Measurements from ENCODE around the gene DNAJA2. TPM values are rescaled to one million over a fixed set of nuclear protein-coding genes. Genes with fewer than 3 reads are reported as not detected.

The DNAJA2 gene
- total and polyA plus RNA-seq, 2 of the 4 experiments (the other 2 are of a cell fraction), result 18.6 to 53.9 TPM

DNA sequence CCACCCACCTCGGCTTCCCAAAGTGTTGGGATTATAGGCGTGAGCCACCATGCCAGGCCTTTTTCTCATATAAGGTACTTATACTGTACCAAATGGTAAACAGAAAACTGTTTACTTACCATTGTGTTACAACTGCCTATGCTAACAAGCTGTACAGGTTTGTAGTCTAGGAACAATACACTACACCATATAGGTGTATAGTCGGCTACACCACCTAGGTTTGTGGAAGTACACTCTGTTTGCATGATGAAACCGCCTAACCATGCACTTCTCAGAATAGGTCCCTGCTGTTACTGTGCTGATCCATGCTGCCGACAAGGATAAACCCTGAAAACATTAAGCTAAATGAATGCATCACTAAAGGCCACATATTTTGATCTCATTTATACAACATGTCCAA lies 18.9 kb downstream of the DNAJA2 start:
- ChIA-PET POLR2A (ENCODE audit: unreplicated experiment) (no interaction called here), CTCF (no interaction called here)
- in situ Hi-C loops (cut with MboI; ENCODE audit: low sequenced_read_pairs), result no loop called here

More for the DNA sequence above, 18.9 kb downstream of the DNAJA2 start:
- Histone ChIP-seq H2AK5ac (ENCODE audit: low read depth, low read length) (no peak overlapping the region), H3K27ac (ENCODE audit: insufficient read depth, low read length) (no peak overlapping the region), H4K91ac (ENCODE audit: insufficient read depth, low read depth, low read length) (no peak overlapping the region), H3K4me3 (ENCODE audit: insufficient read depth, low read depth, low read length) (no peak overlapping the region), H2BK120ac (ENCODE audit: low read depth, low read length) (no peak overlapping the region), H3K23ac (ENCODE audit: low read depth, low read length) (no peak overlapping the region), H3K18ac (ENCODE audit: low read depth, low read length) (no peak overlapping the region), H2AFZ (replicated peaks; ENCODE audit: low read length, poor library complexity) (no peak overlapping the region), H3K9me3 (ENCODE audit: control insufficient read depth, insufficient read depth, low read length) (no peaks in the 10 kb centered on the region), H3K27me3 (ENCODE audit: control insufficient read depth, insufficient read depth, low read length) (no peaks in the 10 kb centered on the region), H3K14ac (replicated peaks; ENCODE audit: low read depth, low read length) (no peak overlapping the region), H2BK5ac (ENCODE audit: low read depth, low read length, poor library complexity, severe bottlenecking) (no peak overlapping the region), H2BK15ac (ENCODE audit: low read depth, low read length) (no peak overlapping the region), H3K36me3 (ENCODE audit: control insufficient read depth, insufficient read depth, low read length) (peaks cover 28% of the 10 kb centered on the region), H4K20me1 (ENCODE audit: insufficient read depth, low read length) (peaks cover 10% of the 10 kb centered on the region; the same call in 1 of the 2 replicates), H3K9me1 (ENCODE audit: insufficient read depth, low read length) (no peaks in the 10 kb centered on the region), H3K4ac (ENCODE audit: low read depth, low read length) (no peak overlapping the region), H3K56ac (ENCODE audit: extremely low read depth, insufficient read depth, low read length) (no peak overlapping the region), H2AK9ac (replicated peaks; ENCODE audit: low read depth, low read length, poor library complexity) (no peak overlapping the region), H3K9ac (ENCODE audit: low read depth, low read length) (no peak overlapping the region), H3K79me1 (ENCODE audit: low read depth in 1 of 2, low read length in 2 of 2) (peaks cover 10% of the 10 kb centered on the region in 2 experiments; a peak in 3 of 4 replicates), H3K4me1 (ENCODE audit: control insufficient read depth, insufficient read depth, low read length) (no peaks in the 10 kb centered on the region), H4K5ac (ENCODE audit: low read depth, low read length) (no peak overlapping the region), H3K4me2 (ENCODE audit: low read depth, low read length) (no peak overlapping the region), H2BK20ac (ENCODE audit: low read depth, low read length) (no peak overlapping the region), H4K8ac (ENCODE audit: low read depth in 2 of 2, low read length in 2 of 2) (no peak overlapping the region)
- DNase-seq (no peak), ATAC-seq (ENCODE audit: low read depth) (no peak)
- TF ChIP-seq CEBPB (IDR thresholded peaks at IDR 0.05; ENCODE audit: low read depth, low read length) (no peak), MXI1 (IDR thresholded peaks at IDR 0.05; ENCODE audit: borderline replicate concordance, low read depth, low read length) (no peak), CHD1 (IDR thresholded peaks at IDR 0.05; ENCODE audit: low read depth, low read length) (no peak), MAZ (IDR thresholded peaks at IDR 0.05; ENCODE audit: borderline replicate concordance, low read depth, low read length) (no peak), RCOR1 (IDR thresholded peaks at IDR 0.05; ENCODE audit: insufficient replicate concordance, low read length) (no peak), POLR2A (IDR thresholded peaks at IDR 0.05; ENCODE audit: low read depth, low read length) (no peak), MAFK (IDR thresholded peaks at IDR 0.05; ENCODE audit: low read depth, low read length) (no peak), NFE2L2 (IDR thresholded peaks at IDR 0.05; ENCODE audit: low read depth, low read length) (no peak), BHLHE40 (IDR thresholded peaks at IDR 0.05; ENCODE audit: low read depth, low read length) (no peak), RAD21 (IDR thresholded peaks at IDR 0.05; ENCODE audit: low read length) (no peak), FOS (IDR thresholded peaks at IDR 0.05; ENCODE audit: low read depth, low read length) (no peak), SMC3 (IDR thresholded peaks at IDR 0.05; ENCODE audit: low read depth, low read length) (no peak), RFX5 (IDR thresholded peaks at IDR 0.05; ENCODE audit: low read depth, low read length) (no peak)
- TF ChIP-seq, protein P1, sequence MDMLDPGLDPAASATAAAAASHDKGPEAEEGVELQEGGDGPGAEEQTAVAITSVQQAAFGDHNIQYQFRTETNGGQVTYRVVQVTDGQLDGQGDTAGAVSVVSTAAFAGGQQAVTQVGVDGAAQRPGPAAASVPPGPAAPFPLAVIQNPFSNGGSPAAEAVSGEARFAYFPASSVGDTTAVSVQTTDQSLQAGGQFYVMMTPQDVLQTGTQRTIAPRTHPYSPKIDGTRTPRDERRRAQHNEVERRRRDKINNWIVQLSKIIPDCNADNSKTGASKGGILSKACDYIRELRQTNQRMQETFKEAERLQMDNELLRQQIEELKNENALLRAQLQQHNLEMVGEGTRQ (IDR thresholded peaks at IDR 0.05; ENCODE audit: low read depth, low read length), result no peak
- TF ChIP-seq, protein P2, sequence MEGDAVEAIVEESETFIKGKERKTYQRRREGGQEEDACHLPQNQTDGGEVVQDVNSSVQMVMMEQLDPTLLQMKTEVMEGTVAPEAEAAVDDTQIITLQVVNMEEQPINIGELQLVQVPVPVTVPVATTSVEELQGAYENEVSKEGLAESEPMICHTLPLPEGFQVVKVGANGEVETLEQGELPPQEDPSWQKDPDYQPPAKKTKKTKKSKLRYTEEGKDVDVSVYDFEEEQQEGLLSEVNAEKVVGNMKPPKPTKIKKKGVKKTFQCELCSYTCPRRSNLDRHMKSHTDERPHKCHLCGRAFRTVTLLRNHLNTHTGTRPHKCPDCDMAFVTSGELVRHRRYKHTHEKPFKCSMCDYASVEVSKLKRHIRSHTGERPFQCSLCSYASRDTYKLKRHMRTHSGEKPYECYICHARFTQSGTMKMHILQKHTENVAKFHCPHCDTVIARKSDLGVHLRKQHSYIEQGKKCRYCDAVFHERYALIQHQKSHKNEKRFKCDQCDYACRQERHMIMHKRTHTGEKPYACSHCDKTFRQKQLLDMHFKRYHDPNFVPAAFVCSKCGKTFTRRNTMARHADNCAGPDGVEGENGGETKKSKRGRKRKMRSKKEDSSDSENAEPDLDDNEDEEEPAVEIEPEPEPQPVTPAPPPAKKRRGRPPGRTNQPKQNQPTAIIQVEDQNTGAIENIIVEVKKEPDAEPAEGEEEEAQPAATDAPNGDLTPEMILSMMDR (conservative IDR thresholded peaks at IDR 0.05; ENCODE audit: low read depth, low read length), result no peak
- TF ChIP-seq, protein P3, sequence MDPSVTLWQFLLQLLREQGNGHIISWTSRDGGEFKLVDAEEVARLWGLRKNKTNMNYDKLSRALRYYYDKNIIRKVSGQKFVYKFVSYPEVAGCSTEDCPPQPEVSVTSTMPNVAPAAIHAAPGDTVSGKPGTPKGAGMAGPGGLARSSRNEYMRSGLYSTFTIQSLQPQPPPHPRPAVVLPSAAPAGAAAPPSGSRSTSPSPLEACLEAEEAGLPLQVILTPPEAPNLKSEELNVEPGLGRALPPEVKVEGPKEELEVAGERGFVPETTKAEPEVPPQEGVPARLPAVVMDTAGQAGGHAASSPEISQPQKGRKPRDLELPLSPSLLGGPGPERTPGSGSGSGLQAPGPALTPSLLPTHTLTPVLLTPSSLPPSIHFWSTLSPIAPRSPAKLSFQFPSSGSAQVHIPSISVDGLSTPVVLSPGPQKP (IDR thresholded peaks at IDR 0.05; ENCODE audit: borderline replicate concordance, low read depth, low read length), result no peak
- dilution Hi-C loops (cut with HindIII; ENCODE audit: low sequenced_read_pairs, unreplicated experiment) (no loop called here), intact Hi-C loops (cut with micrococcal nuclease) (no loop called here)
- 100% methylated on average over 1 of the region's 5 CpGs; no CpG with 5 or more reads in 1 of the 2 experiments for WGBS, 2 experiments (ENCODE audit: extremely low coverage in 2 of 2, insufficient read length in 1 of 2)
- no TSS peak for BruUV-seq (replicated peaks)
